Upper lobe of left lung (tissue), 4 donors: ENCODE results near the gene WFDC5.
"Not testable (repeated sequence)": the region's sequence is repeated elsewhere in the genome, so short reads cannot be mapped to it uniquely, and the experiment has no call there.

Experiments
- POLR2A ChIP-seq, 4 donors: fragments of 450-650 bp; IDR thresholded peaks; one replicate each; pipeline ENCODE4 v1.5.1; 2016 to 2017; ENCODE audit warnings: antibody characterized with exemption in 4 of 4, mild to moderate bottlenecking in 2 of 4
- POLR2AphosphoS5 ChIP-seq, 2 donors: sonication (generic); formaldehyde crosslinking; IDR thresholded peaks; one replicate each; pipeline ENCODE4 v1.5.1; 2017; ENCODE audit warnings: antibody characterized with exemption in 2 of 2
- TF ChIP-seq, protein P1 (sequence below), 6 experiments: fragments of 450-650 bp in 4 of 6; fragments of 200-600 bp in 2 of 6; sonication (generic) in 2 of 6; IDR thresholded peaks; one replicate each; pipeline ENCODE4 v1.5.1; 2016 to 2019; ENCODE audit warnings: antibody characterized with exemption in 6 of 6

DNA sequence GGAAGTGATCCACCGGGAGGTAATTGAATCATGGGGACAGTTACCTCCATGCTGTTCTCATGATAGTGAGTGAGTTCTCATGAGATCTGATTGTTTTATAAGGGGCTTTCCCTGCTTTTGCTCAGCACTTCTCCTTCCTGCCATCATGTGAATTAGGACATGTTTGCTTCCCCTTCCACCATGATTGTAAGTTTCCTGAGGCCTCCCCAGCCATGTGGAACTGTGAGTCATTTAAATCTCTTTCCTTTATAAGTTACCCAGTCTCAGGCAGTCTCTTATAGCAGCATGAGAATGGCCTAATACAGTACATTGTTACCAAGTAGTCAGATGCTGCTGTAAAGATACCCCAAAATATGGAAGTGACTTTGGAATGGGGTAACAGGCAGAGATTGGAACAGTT lies 39.8 kb upstream of the WFDC5 start:
- TF ChIP-seq, protein P1, sequence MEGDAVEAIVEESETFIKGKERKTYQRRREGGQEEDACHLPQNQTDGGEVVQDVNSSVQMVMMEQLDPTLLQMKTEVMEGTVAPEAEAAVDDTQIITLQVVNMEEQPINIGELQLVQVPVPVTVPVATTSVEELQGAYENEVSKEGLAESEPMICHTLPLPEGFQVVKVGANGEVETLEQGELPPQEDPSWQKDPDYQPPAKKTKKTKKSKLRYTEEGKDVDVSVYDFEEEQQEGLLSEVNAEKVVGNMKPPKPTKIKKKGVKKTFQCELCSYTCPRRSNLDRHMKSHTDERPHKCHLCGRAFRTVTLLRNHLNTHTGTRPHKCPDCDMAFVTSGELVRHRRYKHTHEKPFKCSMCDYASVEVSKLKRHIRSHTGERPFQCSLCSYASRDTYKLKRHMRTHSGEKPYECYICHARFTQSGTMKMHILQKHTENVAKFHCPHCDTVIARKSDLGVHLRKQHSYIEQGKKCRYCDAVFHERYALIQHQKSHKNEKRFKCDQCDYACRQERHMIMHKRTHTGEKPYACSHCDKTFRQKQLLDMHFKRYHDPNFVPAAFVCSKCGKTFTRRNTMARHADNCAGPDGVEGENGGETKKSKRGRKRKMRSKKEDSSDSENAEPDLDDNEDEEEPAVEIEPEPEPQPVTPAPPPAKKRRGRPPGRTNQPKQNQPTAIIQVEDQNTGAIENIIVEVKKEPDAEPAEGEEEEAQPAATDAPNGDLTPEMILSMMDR (IDR thresholded peaks at IDR 0.05): not testable (repeated sequence)
- TF ChIP-seq POLR2AphosphoS5, POLR2A (IDR thresholded peaks at IDR 0.05): not testable (repeated sequence)
